ENCODE results near the gene NELFE. TPM values are rescaled to one million over a fixed set of nuclear protein-coding genes. Genes with fewer than 3 reads are reported as not detected.
"Not testable (repeated sequence)": the region's sequence is repeated elsewhere in the genome, so short reads cannot be mapped to it uniquely, and the experiment has no call there.

Gene NELFE
- total RNA-seq, result 10 to 100 TPM; 42.2 to 55.5 TPM
- polyA plus RNA-seq, result 10 to 100 TPM; 61.9 to 71.5 TPM
- long read RNA-seq, donor 1, transcript NELFE-202 (11 exons, 1,584 nt), result major isoform, 263 of 362 reads
- long read RNA-seq, donor 1, transcript NELFE-208 (10 exons, 1,543 nt), result minor isoform, 12 of 362 reads
- long read RNA-seq, donor 1, partial matches to known transcripts, result 20 of 362 reads
- long read RNA-seq, donor 1, other reads (novel, unspliced or antisense), result 64 of 362 reads
- long read RNA-seq, donor 2, transcript NELFE-202 (11 exons, 1,584 nt), result major isoform, 25 of 39 reads
- long read RNA-seq, donor 2, partial matches to known transcripts, result 9 of 39 reads
- long read RNA-seq, donor 2, other reads (novel, unspliced or antisense), result 4 of 39 reads

DNA sequence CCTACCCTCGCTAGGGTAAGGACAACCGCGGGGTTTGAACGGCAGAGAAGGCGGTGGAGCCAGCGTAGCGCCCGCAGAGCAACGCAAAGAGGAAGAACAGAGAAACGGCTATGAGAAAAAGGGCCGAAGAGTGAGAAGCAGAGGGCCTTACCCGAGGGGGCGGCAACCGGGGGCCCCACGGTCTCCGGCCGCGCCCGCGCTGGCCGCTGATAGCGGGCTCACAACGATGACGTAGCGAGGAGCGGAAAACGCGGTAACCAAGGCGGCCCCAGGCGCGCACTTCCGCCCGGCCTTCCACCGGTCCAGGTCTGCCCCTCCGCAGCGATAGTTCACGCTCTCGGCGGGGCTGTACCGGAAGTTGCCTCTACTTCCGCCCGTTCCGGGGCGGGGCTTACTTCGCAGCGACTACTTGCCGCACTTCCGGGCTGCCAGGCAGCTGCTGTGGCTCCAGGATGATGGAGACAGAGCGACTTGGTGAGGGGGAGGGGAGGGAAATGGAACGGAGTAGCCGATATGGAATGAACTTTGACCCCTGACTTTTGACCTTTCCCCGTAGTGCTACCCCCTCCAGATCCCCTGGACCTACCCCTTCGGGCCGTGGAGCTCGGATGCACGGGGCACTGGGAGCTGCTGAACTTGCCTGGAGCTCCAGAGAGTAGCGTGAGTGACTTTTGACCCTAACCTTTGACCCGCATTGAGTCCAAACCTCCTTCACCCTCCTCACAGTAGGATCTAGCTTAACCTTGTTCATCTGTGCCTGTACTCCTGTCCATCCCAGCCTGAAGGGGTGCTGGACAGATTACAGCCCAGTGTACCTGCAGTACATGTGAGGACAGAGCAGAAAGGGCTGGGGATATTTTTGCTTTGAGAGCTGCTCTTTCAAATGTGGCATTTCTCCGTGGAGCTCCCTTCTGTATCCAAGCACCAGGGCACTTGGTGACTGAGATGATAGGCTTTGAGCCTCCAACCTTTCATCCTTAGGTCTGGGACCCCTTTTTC lies at the start of gene NELFE, which contains the start of gene SKIC2:
NELFE (minus strand) TSS at position 231 of the 999 bp plus-strand sequence. CDS start 525 bp downstream, outside the sequence.
SKIC2 (plus strand) TSS at position 435 of the 999 bp plus-strand sequence; CDS start at position 453, 18 bp downstream.
- H3K27me3 ChIP-seq (ENCODE audit: control insufficient read depth in 1 of 2, insufficient read depth in 2 of 2, low read length in 1 of 2), result no peaks in the 10 kb centered on the region
- intact Hi-C loops (cut with DNase I), result loop anchor here in 1 of 2 donors (1.0 kb wide), 1 partner anchor 13 kb away; the partner anchor contains the start of gene DXO
- peak; percentile 99 for ATAC-seq (ENCODE audit: low FRiP score)
- peak within 1 kb of the TSS; percentile 67 to 73 for H3K4me3 ChIP-seq (ENCODE audit: low read length in 2 of 2)
- WGBS, 2 donors, result 0 to 1% methylated on average over 59 of the region's 59 CpGs
- H3K36me3 ChIP-seq (ENCODE audit: control insufficient read depth in 1 of 2, insufficient read depth in 2 of 2, low read length in 1 of 2), result peaks cover 0 to 6% of the 10 kb centered on the region in 2 donors
- no peaks in the 10 kb centered on the region for H3K4me1 ChIP-seq (ENCODE audit: control insufficient read depth in 1 of 2, insufficient read depth in 2 of 2, low read length in 2 of 2)
- H3K9me3 ChIP-seq (ENCODE audit: control insufficient read depth, low read length), result no peaks in the 10 kb centered on the region
- peak; percentile 99 to 100 for DNase-seq
- H3K27ac ChIP-seq (ENCODE audit: low read depth in 1 of 2, low read length in 2 of 2), result peak within 1 kb of the TSS in 1 of 2 donors; percentile 55

DNA sequence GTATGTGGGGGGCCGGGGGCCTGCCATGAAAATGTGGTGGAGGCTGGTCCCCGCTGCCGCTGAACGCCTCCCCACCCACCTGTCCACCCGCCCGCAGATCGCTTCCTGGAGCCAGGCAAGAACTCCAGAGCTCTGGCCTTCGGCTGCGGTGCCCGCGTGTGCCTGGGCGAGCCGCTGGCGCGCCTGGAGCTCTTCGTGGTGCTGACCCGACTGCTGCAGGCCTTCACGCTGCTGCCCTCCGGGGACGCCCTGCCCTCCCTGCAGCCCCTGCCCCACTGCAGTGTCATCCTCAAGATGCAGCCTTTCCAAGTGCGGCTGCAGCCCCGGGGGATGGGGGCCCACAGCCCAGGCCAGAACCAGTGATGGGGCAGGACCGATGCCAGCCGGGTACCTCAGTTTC lies 49.3 kb upstream of the NELFE start:
- H3K4me1 ChIP-seq (ENCODE audit: control insufficient read depth in 1 of 2, insufficient read depth in 2 of 2, low read length in 2 of 2); H3K9me3 ChIP-seq (ENCODE audit: control insufficient read depth, low read length); ATAC-seq (ENCODE audit: low FRiP score); H3K27me3 ChIP-seq (ENCODE audit: control insufficient read depth in 1 of 2, insufficient read depth in 2 of 2, low read length in 1 of 2); intact Hi-C loops (cut with DNase I); H3K36me3 ChIP-seq (ENCODE audit: control insufficient read depth in 1 of 2, insufficient read depth in 2 of 2, low read length in 1 of 2); DNase-seq; H3K27ac ChIP-seq (ENCODE audit: low read depth in 1 of 2, low read length in 2 of 2); H3K4me3 ChIP-seq (ENCODE audit: low read length in 2 of 2): not testable (repeated sequence)
- WGBS, 2 donors, result no CpG with 5 or more reads among the region's 24 CpGs

GRCh38 chr6:32007086-32007485 lies 48.3 kb upstream of the NELFE start:
- H3K36me3 ChIP-seq (ENCODE audit: control insufficient read depth in 1 of 2, insufficient read depth in 2 of 2, low read length in 1 of 2); intact Hi-C loops (cut with DNase I); H3K9me3 ChIP-seq (ENCODE audit: control insufficient read depth, low read length); H3K27me3 ChIP-seq (ENCODE audit: control insufficient read depth in 1 of 2, insufficient read depth in 2 of 2, low read length in 1 of 2); H3K4me1 ChIP-seq (ENCODE audit: control insufficient read depth in 1 of 2, insufficient read depth in 2 of 2, low read length in 2 of 2); H3K4me3 ChIP-seq (ENCODE audit: low read length in 2 of 2); ATAC-seq (ENCODE audit: low FRiP score); H3K27ac ChIP-seq (ENCODE audit: low read depth in 1 of 2, low read length in 2 of 2): not testable (repeated sequence)
- peak; percentile 26 to 50 for DNase-seq
- WGBS, 2 donors, result 65 to 77% methylated on average over 12 of the region's 12 CpGs

- H3K4me1 ChIP-seq (ENCODE audit: control insufficient read depth in 1 of 2, insufficient read depth in 2 of 2, low read length in 2 of 2); ATAC-seq (ENCODE audit: low FRiP score); H3K36me3 ChIP-seq (ENCODE audit: control insufficient read depth in 1 of 2, insufficient read depth in 2 of 2, low read length in 1 of 2); H3K27ac ChIP-seq (ENCODE audit: low read depth in 1 of 2, low read length in 2 of 2); intact Hi-C loops (cut with DNase I); H3K4me3 ChIP-seq (ENCODE audit: low read length in 2 of 2); H3K27me3 ChIP-seq (ENCODE audit: control insufficient read depth in 1 of 2, insufficient read depth in 2 of 2, low read length in 1 of 2); H3K9me3 ChIP-seq (ENCODE audit: control insufficient read depth, low read length): not testable (repeated sequence)
- peak; percentile 22 to 55 for DNase-seq
- WGBS, 2 donors, result 67 to 68% methylated on average over 8 of the region's 8 CpGs
These were observed 47.3 kb upstream of the NELFE start for GRCh38 chr6:32005991-32006529.

GRCh38 chr6:32005538-32005880 lies 46.7 kb upstream of the NELFE start:
- DNase-seq, result peak; percentile 37 to 49
- H3K27me3 ChIP-seq (ENCODE audit: control insufficient read depth in 1 of 2, insufficient read depth in 2 of 2, low read length in 1 of 2); H3K9me3 ChIP-seq (ENCODE audit: control insufficient read depth, low read length); H3K4me3 ChIP-seq (ENCODE audit: low read length in 2 of 2); H3K4me1 ChIP-seq (ENCODE audit: control insufficient read depth in 1 of 2, insufficient read depth in 2 of 2, low read length in 2 of 2); intact Hi-C loops (cut with DNase I); H3K36me3 ChIP-seq (ENCODE audit: control insufficient read depth in 1 of 2, insufficient read depth in 2 of 2, low read length in 1 of 2); H3K27ac ChIP-seq (ENCODE audit: low read depth in 1 of 2, low read length in 2 of 2); ATAC-seq (ENCODE audit: low FRiP score): not testable (repeated sequence)
- 62 to 78% methylated on average over 6 to 9 of the region's 9 CpGs for WGBS, 2 donors

GRCh38 chr6:32004864-32005537 lies 46.2 kb upstream of the NELFE start:
- H3K4me3 ChIP-seq (ENCODE audit: low read length in 2 of 2); H3K9me3 ChIP-seq (ENCODE audit: control insufficient read depth, low read length); H3K27me3 ChIP-seq (ENCODE audit: control insufficient read depth in 1 of 2, insufficient read depth in 2 of 2, low read length in 1 of 2); H3K27ac ChIP-seq (ENCODE audit: low read depth in 1 of 2, low read length in 2 of 2); ATAC-seq (ENCODE audit: low FRiP score); H3K4me1 ChIP-seq (ENCODE audit: control insufficient read depth in 1 of 2, insufficient read depth in 2 of 2, low read length in 2 of 2); intact Hi-C loops (cut with DNase I); H3K36me3 ChIP-seq (ENCODE audit: control insufficient read depth in 1 of 2, insufficient read depth in 2 of 2, low read length in 1 of 2): not testable (repeated sequence)
- 73 to 76% methylated on average over 9 of the region's 13 CpGs for WGBS, 2 donors
- DNase-seq, result peak in 1 of 2 donors; percentile 18

DNA sequence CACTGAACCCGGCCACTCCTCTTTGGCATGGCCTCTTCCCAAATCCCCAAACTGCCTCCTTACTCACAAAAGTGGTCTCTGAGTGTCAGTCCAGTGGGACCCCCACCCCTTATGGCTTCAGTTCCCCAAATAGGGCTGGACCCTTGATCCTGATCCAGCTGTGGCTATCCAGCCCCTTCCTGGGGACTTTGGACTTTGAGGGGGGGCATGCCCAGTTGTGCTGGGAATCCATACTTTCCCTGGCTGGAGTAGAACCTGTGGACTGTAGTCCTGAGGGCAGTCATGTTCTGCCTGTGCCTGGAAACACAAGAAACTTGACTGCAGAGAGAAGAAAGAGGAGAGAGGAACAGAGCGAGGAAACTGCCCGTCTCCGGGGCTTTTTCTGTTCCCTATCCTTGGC lies 45.6 kb upstream of the NELFE start:
- H3K27ac ChIP-seq (ENCODE audit: low read depth in 1 of 2, low read length in 2 of 2); ATAC-seq (ENCODE audit: low FRiP score); DNase-seq; H3K36me3 ChIP-seq (ENCODE audit: control insufficient read depth in 1 of 2, insufficient read depth in 2 of 2, low read length in 1 of 2); H3K4me3 ChIP-seq (ENCODE audit: low read length in 2 of 2); H3K27me3 ChIP-seq (ENCODE audit: control insufficient read depth in 1 of 2, insufficient read depth in 2 of 2, low read length in 1 of 2); intact Hi-C loops (cut with DNase I); H3K4me1 ChIP-seq (ENCODE audit: control insufficient read depth in 1 of 2, insufficient read depth in 2 of 2, low read length in 2 of 2); H3K9me3 ChIP-seq (ENCODE audit: control insufficient read depth, low read length): not testable (repeated sequence)
- WGBS, 2 donors, result 78 to 92% methylated on average over 3 to 4 of the region's 4 CpGs

DNA sequence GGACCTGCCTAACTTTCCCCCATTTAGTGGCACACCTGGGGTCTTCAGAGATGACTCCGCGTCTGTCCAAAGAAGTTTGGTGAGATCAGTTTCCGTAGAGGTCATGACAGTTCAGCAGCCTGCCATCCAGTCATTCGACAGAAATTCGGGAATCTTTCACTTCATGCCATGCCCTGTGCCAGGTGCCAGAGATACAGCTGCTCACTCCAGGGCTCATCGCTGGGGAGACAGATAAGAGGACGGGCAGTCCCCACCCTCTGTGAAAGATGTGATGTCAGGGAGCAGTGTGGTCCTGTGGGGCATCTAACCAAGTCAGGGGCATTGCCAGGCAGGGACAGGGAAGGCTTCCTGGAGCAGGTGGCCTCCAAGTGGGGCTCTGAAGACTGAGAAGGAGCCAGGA lies 44.5 kb upstream of the NELFE start:
- DNase-seq; H3K27me3 ChIP-seq (ENCODE audit: control insufficient read depth in 1 of 2, insufficient read depth in 2 of 2, low read length in 1 of 2); H3K4me3 ChIP-seq (ENCODE audit: low read length in 2 of 2); H3K4me1 ChIP-seq (ENCODE audit: control insufficient read depth in 1 of 2, insufficient read depth in 2 of 2, low read length in 2 of 2); intact Hi-C loops (cut with DNase I); H3K9me3 ChIP-seq (ENCODE audit: control insufficient read depth, low read length); H3K36me3 ChIP-seq (ENCODE audit: control insufficient read depth in 1 of 2, insufficient read depth in 2 of 2, low read length in 1 of 2); H3K27ac ChIP-seq (ENCODE audit: low read depth in 1 of 2, low read length in 2 of 2); ATAC-seq (ENCODE audit: low FRiP score): not testable (repeated sequence)
- WGBS, 2 donors, result no CpG with 5 or more reads among the region's 7 CpGs
